Adrenal gland (tissue), 12 donors: ENCODE results near the gene CCNDBP1. TPM values are rescaled to one million over a fixed set of nuclear protein-coding genes. Genes with fewer than 3 reads are reported as not detected.

Source experiments
- DNase-seq, 7 donors: peaks; one replicate each; pipeline ENCODE4 v3.0.0-alpha.2; 2019 to 2020
- H3K27ac ChIP-seq, 5 donors: fragments of 200-600 bp; sonication (generic) in 4 of 5; 1 replicate in 3 of 5; 2 replicates in 2 of 5; pipeline versions ENCODE4 v1.5.1 to v1.8.0; 2016 to 2020; ENCODE audit warnings: mild to moderate bottlenecking in 1 of 5
- H3K27me3 ChIP-seq: fragments of 200-600 bp; 2 replicates; pipeline ENCODE4 v1.8.0; 2021
- H3K36me3 ChIP-seq, 2 donors: fragments of 200-600 bp; replicated peaks in 1 of 2; 1 replicate in 1 of 2; 2 replicates in 1 of 2; pipeline versions ENCODE4 v1.5.1 to v1.8.0; 2018 to 2022
- H3K4me1 ChIP-seq, 2 donors: fragments of 200-600 bp; replicated peaks in 1 of 2; 1 replicate in 1 of 2; 2 replicates in 1 of 2; pipeline versions ENCODE4 v1.5.1 to v1.8.0; 2018 to 2021
- H3K4me3 ChIP-seq, 4 donors: fragments of 200-600 bp; sonication (generic) in 3 of 4; one replicate each; pipeline ENCODE4 v1.5.1; 2016 to 2018
- H3K9me3 ChIP-seq, 3 donors: fragments of 200-600 bp; sonication (generic) in 1 of 3; replicated peaks in 1 of 3; 1 replicate in 2 of 3; 2 replicates in 1 of 3; pipeline versions ENCODE4 v1.5.1 to v1.8.0; 2016 to 2021
- POLR2A ChIP-seq, 2 donors: fragments of 450-650 bp; IDR thresholded peaks; one replicate each; pipeline ENCODE4 v1.6.1; 2017; ENCODE audit warnings: antibody characterized with exemption in 2 of 2, mild to moderate bottlenecking in 2 of 2, moderate library complexity in 1 of 2
- whole genome bisulfite sequencing, 4 donors: extraction: QIAGEN DNeasy Blood & Tissue Kit in 2 of 4; methylation state at CpG; one replicate each; pipeline versions ENCODE4 v1.1.5 to v1.1.7; 2013 to 2017; 5-methylcytosine and 5-hydroxymethylcytosine counted together
- intact Hi-C, 2 donors: fragments of 100-400 bp; cut with DNase I; formaldehyde crosslinking; loops; one replicate each; pipeline versions ENCODE4 v1.14.1 to v1.15.0; 2022 to 2023
- polyA plus RNA-seq, 3 donors: library from polyadenylated mRNA; stranded (reverse); fragments of 200-250 nt in 2 of 3; fragments of 350-450 nt in 1 of 3; fragmentation: Illumina TruSeq in 1 of 3; extraction: RNeasy Lipid Tissue Mini Kit (QIAGEN cat#74804) in 1 of 3; gene quantifications; one replicate each; pipeline ENCODE4 v1.2.3, GENCODE V29; 2013 to 2014
- total RNA-seq, 9 donors: library from RNA; depleted of rRNA in 4 of 9; stranded (reverse); fragments of >200 nt in 4 of 9; fragments of 120-200 nt in 1 of 9; fragmentation: NEBNext Ultra II Directional in 1 of 9; extraction: Animal tissue kit (Norgen Biotek cat#: 25700) in 1 of 9; gene quantifications; one replicate each; pipeline versions ENCODE4 v1.1.0 to v1.2.4, GENCODE V29; 2013 to 2023
- TF ChIP-seq, protein P1 (sequence below), 6 experiments: fragments of 450-650 bp in 4 of 6; fragments of 200-600 bp in 2 of 6; sonication (generic) in 1 of 6; IDR thresholded peaks; 1 replicate in 5 of 6; 2 replicates in 1 of 6; pipeline versions ENCODE4 v1.5.1 to v1.8.0; 2016 to 2021; ENCODE audit warnings: antibody characterized with exemption in 6 of 6, mild to moderate bottlenecking in 2 of 6, moderate library complexity in 1 of 6
- donor health status: healthy with polysubstance abuse.
- donor health status: Bipolar disorder and iron deficiency.
- donor health status: DM: yes; HTN: yes; CAD: no.
- donor health status: DM: no; HTN: no; CAD: no.
- donor health status: DM: no; HTN: no; CAD: no.
- donor health status: DM: yes; HTN: yes; CAD: no.

Gene CCNDBP1
- total and polyA plus RNA-seq, 12 donors, result 34.1 to 160 (median 89.8) TPM

GRCh38 chr15:43198992-43199391, 13.8 kb downstream of the CCNDBP1 start:
- no peaks in the 10 kb centered on the region for H3K9me3 ChIP-seq
- H3K27ac ChIP-seq, result no peak overlapping the region
- intact Hi-C loops, result no loop called here
- DNase-seq, result no peak
- no peaks in the 10 kb centered on the region for H3K27me3 ChIP-seq
- peaks cover 0 to 29% of the 10 kb centered on the region in 2 donors for H3K36me3 ChIP-seq
- TF ChIP-seq, protein P1, sequence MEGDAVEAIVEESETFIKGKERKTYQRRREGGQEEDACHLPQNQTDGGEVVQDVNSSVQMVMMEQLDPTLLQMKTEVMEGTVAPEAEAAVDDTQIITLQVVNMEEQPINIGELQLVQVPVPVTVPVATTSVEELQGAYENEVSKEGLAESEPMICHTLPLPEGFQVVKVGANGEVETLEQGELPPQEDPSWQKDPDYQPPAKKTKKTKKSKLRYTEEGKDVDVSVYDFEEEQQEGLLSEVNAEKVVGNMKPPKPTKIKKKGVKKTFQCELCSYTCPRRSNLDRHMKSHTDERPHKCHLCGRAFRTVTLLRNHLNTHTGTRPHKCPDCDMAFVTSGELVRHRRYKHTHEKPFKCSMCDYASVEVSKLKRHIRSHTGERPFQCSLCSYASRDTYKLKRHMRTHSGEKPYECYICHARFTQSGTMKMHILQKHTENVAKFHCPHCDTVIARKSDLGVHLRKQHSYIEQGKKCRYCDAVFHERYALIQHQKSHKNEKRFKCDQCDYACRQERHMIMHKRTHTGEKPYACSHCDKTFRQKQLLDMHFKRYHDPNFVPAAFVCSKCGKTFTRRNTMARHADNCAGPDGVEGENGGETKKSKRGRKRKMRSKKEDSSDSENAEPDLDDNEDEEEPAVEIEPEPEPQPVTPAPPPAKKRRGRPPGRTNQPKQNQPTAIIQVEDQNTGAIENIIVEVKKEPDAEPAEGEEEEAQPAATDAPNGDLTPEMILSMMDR (IDR thresholded peaks at IDR 0.05), result no peak
- 94 to 100% (median 97%) methylated on average over 3 of the region's 3 CpGs for WGBS, 4 donors
- no peak overlapping the region for H3K4me3 ChIP-seq
- H3K4me1 ChIP-seq, result peaks cover 0 to under 1% of the 10 kb centered on the region in 2 donors

GRCh38 chr15:43199945-43200488, 14.8 kb downstream of the CCNDBP1 start:
- Histone ChIP-seq H3K36me3 (peaks cover 0 to 19% of the 10 kb centered on the region in 2 donors), H3K27me3 (no peaks in the 10 kb centered on the region), H3K27ac (no peak overlapping the region), H3K9me3 (no peaks in the 10 kb centered on the region), H3K4me1 (peaks cover 0 to 3% of the 10 kb centered on the region in 2 donors), H3K4me3 (no peak overlapping the region)
- 83 to 89% (median 86%) methylated on average over 3 of the region's 3 CpGs for WGBS, 4 donors
- no peak for DNase-seq
- TF ChIP-seq POLR2A (IDR thresholded peaks at IDR 0.05), result no peak
- TF ChIP-seq, protein P1 (IDR thresholded peaks at IDR 0.05), result no peak
- intact Hi-C loops, result no loop called here

GRCh38 chr15:43204016-43204901, 19.1 kb downstream of the CCNDBP1 start:
- Histone ChIP-seq H3K27ac (no peak overlapping the region), H3K27me3 (no peaks in the 10 kb centered on the region), H3K9me3 (no peaks in the 10 kb centered on the region), H3K4me3 (no peak overlapping the region), H3K36me3 (no peaks in the 10 kb centered on the region), H3K4me1 (peaks cover 0 to 3% of the 10 kb centered on the region in 2 donors)
- TF ChIP-seq, protein P1 (IDR thresholded peaks at IDR 0.05), result peak; percentile 27 to 67 (median 56)
- no peak for TF ChIP-seq POLR2A (IDR thresholded peaks at IDR 0.05)
- intact Hi-C loops, result no loop called here
- peak; percentile 58 to 86 (median 83) for DNase-seq
- 19 to 29% (median 21%) methylated on average over 8 of the region's 8 CpGs for WGBS, 4 donors

DNA sequence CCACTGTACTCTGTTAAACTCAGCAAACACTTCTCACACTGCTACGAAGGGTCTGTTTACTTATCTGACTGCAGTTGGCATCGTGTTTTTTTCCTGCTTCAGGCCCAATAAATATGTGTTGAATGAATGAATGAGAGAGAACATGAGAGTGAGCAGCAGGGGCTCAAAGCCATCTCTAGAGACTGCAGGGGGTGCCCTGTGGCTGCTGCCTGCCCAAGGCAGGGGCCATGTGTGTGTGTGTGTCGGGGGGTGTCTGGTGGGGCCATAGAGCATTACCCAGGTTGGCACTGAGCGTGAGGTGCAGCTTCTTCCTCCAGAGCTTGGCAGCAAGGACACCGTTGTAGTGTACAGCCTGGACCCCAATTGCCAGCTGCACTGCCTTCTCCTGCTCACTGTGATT, 20.9 kb downstream of the CCNDBP1 start:
- 85 to 93% (median 88%) methylated on average over 2 to 5 of the region's 5 CpGs for WGBS, 4 donors
- Histone ChIP-seq H3K9me3 (no peaks in the 10 kb centered on the region), H3K27ac (no peak overlapping the region), H3K36me3 (no peaks in the 10 kb centered on the region), H3K4me3 (no peak overlapping the region), H3K27me3 (no peaks in the 10 kb centered on the region), H3K4me1 (peaks cover 0 to 3% of the 10 kb centered on the region in 2 donors)
- no peak for DNase-seq
- intact Hi-C loops, result no loop called here
- TF ChIP-seq, protein P1 (IDR thresholded peaks at IDR 0.05), result no peak
- no peak for TF ChIP-seq POLR2A (IDR thresholded peaks at IDR 0.05)
